Mesenchymal stem cell (in vitro differentiated cells and primary cell): ENCODE data around the gene SETDB2.

ENCODE experiments used
- DNase-seq: peaks from one replicate; pipeline ENCODE4 v3.0.0-alpha.2; 2013
- H2AFZ ChIP-seq: one replicate; pipeline ENCODE4 v1.6.1; 2013; ENCODE audit warnings: low read depth, mild to moderate bottlenecking, control low read depth, inconsistent platforms, low read length, moderate library complexity
- H2AK5ac ChIP-seq: 2 replicates; pipeline ENCODE4 v1.6.1; 2013; ENCODE audit warnings: low read length, moderate library complexity, mild to moderate bottlenecking, inconsistent platforms; ENCODE audit not compliant: severe bottlenecking
- H2BK120ac ChIP-seq: one replicate; pipeline ENCODE4 v1.6.1; 2013; ENCODE audit warnings: low read depth, mild to moderate bottlenecking, inconsistent platforms, low read length, moderate library complexity
- H2BK12ac ChIP-seq, 2 experiments: one replicate each; pipeline ENCODE4 v1.6.1; 2013; ENCODE audit warnings: inconsistent platforms in 2 of 2, low read length in 2 of 2, mild to moderate bottlenecking in 2 of 2, moderate library complexity in 2 of 2, control low read depth in 1 of 2
- H2BK15ac ChIP-seq: one replicate; pipeline ENCODE4 v1.6.1; 2013; ENCODE audit warnings: mild to moderate bottlenecking, low read depth, inconsistent platforms; ENCODE audit not compliant: poor library complexity, severe bottlenecking
- H2BK5ac ChIP-seq: 2 replicates; pipeline ENCODE4 v1.6.1; 2013; ENCODE audit warnings: low read depth, mild to moderate bottlenecking, low read length, control low read depth, inconsistent platforms; ENCODE audit not compliant: poor library complexity, severe bottlenecking
- H3K14ac ChIP-seq, 2 experiments: one replicate each; pipeline ENCODE4 v1.6.1; 2013; ENCODE audit warnings: inconsistent platforms in 2 of 2, low read length in 2 of 2, control low read depth in 1 of 2, mild to moderate bottlenecking in 1 of 2, moderate library complexity in 1 of 2
- H3K18ac ChIP-seq, 2 experiments: one replicate each; pipeline ENCODE4 v1.6.1; 2013; ENCODE audit warnings: inconsistent platforms in 2 of 2, low read length in 2 of 2, control low read depth in 1 of 2, low read depth in 1 of 2, mild to moderate bottlenecking in 1 of 2
- H3K23ac ChIP-seq, 2 experiments: one replicate each; pipeline ENCODE4 v1.6.1; 2013; ENCODE audit warnings: inconsistent platforms in 2 of 2, low read length in 2 of 2, mild to moderate bottlenecking in 2 of 2, moderate library complexity in 2 of 2, control low read depth in 1 of 2
- H3K27ac ChIP-seq: 2 replicates; pipeline ENCODE4 v1.5.1; 2013; ENCODE audit warnings: mild to moderate bottlenecking, moderate library complexity, low read length, control low read depth, inconsistent platforms; ENCODE audit not compliant: poor library complexity, severe bottlenecking
- H3K27me3 ChIP-seq, 2 experiments: 2 replicates each; pipeline versions ENCODE4 v1.6.1 to v1.7.0; 2013; ENCODE audit warnings: low read length in 2 of 2, mild to moderate bottlenecking in 2 of 2, moderate library complexity in 2 of 2, control low read depth in 1 of 2, inconsistent platforms in 1 of 2; ENCODE audit not compliant: control insufficient read depth in 1 of 2, insufficient read depth in 1 of 2
- H3K36me3 ChIP-seq, 2 experiments: 2 replicates each; pipeline versions ENCODE4 v1.6.1 to v1.7.0; 2013; ENCODE audit warnings: low read length in 2 of 2, control low read depth in 1 of 2, inconsistent platforms in 1 of 2, low read depth in 1 of 2, mild to moderate bottlenecking in 1 of 2; ENCODE audit not compliant: insufficient read depth in 2 of 2, control insufficient read depth in 1 of 2
- H3K4ac ChIP-seq, 2 experiments: one replicate each; pipeline ENCODE4 v1.6.1; 2013; ENCODE audit warnings: inconsistent platforms in 2 of 2, low read length in 2 of 2, mild to moderate bottlenecking in 2 of 2, moderate library complexity in 2 of 2, control low read depth in 1 of 2, low read depth in 1 of 2
- H3K4me1 ChIP-seq: 2 replicates; pipeline ENCODE4 v1.6.1; 2013; ENCODE audit warnings: low read depth, low read length, control low read depth; ENCODE audit not compliant: control insufficient read depth, insufficient read depth
- H3K4me2 ChIP-seq: 2 replicates; pipeline ENCODE4 v1.6.1; 2013; ENCODE audit warnings: low read length, mild to moderate bottlenecking, inconsistent platforms; ENCODE audit not compliant: poor library complexity, severe bottlenecking
- H3K4me3 ChIP-seq, 2 experiments: 2 replicates each; pipeline versions ENCODE4 v1.5.1 to v1.7.0; 2013; ENCODE audit warnings: low read length in 2 of 2, mild to moderate bottlenecking in 2 of 2, control low read depth in 1 of 2, low read depth in 1 of 2; ENCODE audit not compliant: insufficient read depth in 1 of 2
- H3K79me1 ChIP-seq: replicated peaks from 2 replicates; pipeline ENCODE4 v1.6.1; 2013; ENCODE audit warnings: mild to moderate bottlenecking, control low read depth, low read length, inconsistent platforms; ENCODE audit not compliant: poor library complexity, severe bottlenecking
- H3K9ac ChIP-seq: 2 replicates; pipeline ENCODE4 v1.7.0; 2013; ENCODE audit warnings: mild to moderate bottlenecking, low read length, moderate library complexity
- H3K9me3 ChIP-seq: 2 replicates; pipeline ENCODE4 v1.7.0; 2013; ENCODE audit warnings: mild to moderate bottlenecking, low read length; ENCODE audit not compliant: control insufficient read depth
- H4K8ac ChIP-seq: one replicate; pipeline ENCODE4 v1.6.1; 2013; ENCODE audit warnings: inconsistent platforms, mild to moderate bottlenecking, low read length, moderate library complexity
- H4K91ac ChIP-seq: one replicate; pipeline ENCODE4 v1.6.1; 2013; ENCODE audit warnings: mild to moderate bottlenecking, low read length, inconsistent platforms
- WGBS: methylation state at CpG from one replicate; pipeline ENCODE4 v1.1.7; 2013; ENCODE audit warnings: mixed read lengths; 5-methylcytosine and 5-hydroxymethylcytosine counted together

Gene SETDB2

GRCh38 chr13:49410477-49410876, 33.6 kb upstream of the SETDB2 start:
- H4K91ac ChIP-seq, result no peak overlapping the region

DNA sequence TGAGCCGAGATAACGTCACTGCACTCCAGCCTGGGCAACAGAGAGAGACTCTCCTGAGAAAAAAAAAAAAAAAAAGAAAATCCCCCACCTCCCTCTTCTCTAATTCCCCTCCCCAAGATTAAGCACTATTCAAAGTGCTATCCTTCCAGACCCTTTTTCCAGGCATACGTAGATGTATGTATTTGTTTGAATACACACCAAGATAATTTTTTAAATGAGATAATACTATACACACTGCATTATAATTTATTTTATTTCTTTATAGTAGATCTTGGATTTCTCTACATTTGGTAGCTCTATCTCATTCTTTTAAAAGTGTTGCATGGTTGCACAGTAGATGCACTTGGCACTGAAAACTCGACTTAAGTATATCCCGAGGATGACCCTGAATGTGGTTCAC, 32.7 kb upstream of the SETDB2 start:
- 94% methylated on average over 4 of the region's 5 CpGs for WGBS
- no peak overlapping the region for H2BK120ac ChIP-seq
- H4K8ac ChIP-seq, result no peak overlapping the region
- no peak overlapping the region for H3K9ac ChIP-seq
- H3K14ac ChIP-seq, result no peak overlapping the region
- H2AFZ ChIP-seq, result no peak overlapping the region
- no peak overlapping the region for H4K91ac ChIP-seq
- H3K27me3 ChIP-seq, result no peaks in the 10 kb centered on the region
- H3K23ac ChIP-seq, result no peak overlapping the region
- peaks cover 1% of the 10 kb centered on the region for H3K79me1 ChIP-seq
- H3K36me3 ChIP-seq, result no peaks in the 10 kb centered on the region
- H2AK5ac ChIP-seq, result no peak overlapping the region
- no peaks in the 10 kb centered on the region for H3K9me3 ChIP-seq
- H3K18ac ChIP-seq, result no peak overlapping the region
- H3K4me3 ChIP-seq, result no peak overlapping the region
- DNase-seq, result no peak
- no peak overlapping the region for H3K4ac ChIP-seq
- no peak overlapping the region for H2BK15ac ChIP-seq
- H2BK12ac ChIP-seq, result no peak overlapping the region
- no peak overlapping the region for H3K27ac ChIP-seq
- H3K4me2 ChIP-seq, result no peak overlapping the region
- H2BK5ac ChIP-seq, result no peak overlapping the region
- no peaks in the 10 kb centered on the region for H3K4me1 ChIP-seq

More at GRCh38 chr13:49410477-49410876, 33.6 kb upstream of the SETDB2 start:
- Histone ChIP-seq H3K79me1 (peaks cover 1% of the 10 kb centered on the region), H3K4me2 (no peak overlapping the region), H2AK5ac (no peak overlapping the region), H2AFZ (no peak overlapping the region), H3K23ac (no peak overlapping the region), H3K4me1 (no peaks in the 10 kb centered on the region), H4K8ac (no peak overlapping the region), H2BK5ac (no peak overlapping the region), H3K18ac (no peak overlapping the region), H3K9ac (no peak overlapping the region), H3K36me3 (no peaks in the 10 kb centered on the region), H2BK15ac (no peak overlapping the region), H3K4ac (no peak overlapping the region), H2BK120ac (no peak overlapping the region), H3K27ac (no peak overlapping the region), H3K14ac (no peak overlapping the region), H3K9me3 (no peaks in the 10 kb centered on the region), H3K27me3 (no peaks in the 10 kb centered on the region), H2BK12ac (no peak overlapping the region), H3K4me3 (no peak overlapping the region)
- no peak for DNase-seq

DNA sequence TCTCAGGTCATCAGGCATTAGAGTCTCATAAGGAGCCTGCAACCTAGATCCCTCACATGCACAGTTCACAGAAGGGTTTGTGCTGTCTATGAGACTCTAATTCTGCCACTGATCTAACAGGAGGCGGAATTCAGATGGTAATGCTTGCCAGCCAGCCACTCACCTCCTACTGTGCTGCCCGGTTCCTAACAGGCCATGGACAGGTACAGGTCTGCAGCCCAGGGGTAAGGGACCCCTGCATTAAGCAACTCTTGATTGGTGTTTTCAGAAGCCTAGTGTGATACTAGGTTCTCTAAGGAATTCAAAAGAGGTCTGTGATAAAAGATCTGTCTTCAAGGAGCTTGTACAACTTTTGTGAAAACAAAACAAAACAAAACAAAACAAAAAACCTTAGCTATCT, 31.3 kb upstream of the SETDB2 start:
- H3K9ac ChIP-seq, result no peak overlapping the region
- H4K8ac ChIP-seq, result no peak overlapping the region
- no peak overlapping the region for H3K4me2 ChIP-seq
- H3K23ac ChIP-seq, result no peak overlapping the region
- no peak overlapping the region for H2BK12ac ChIP-seq
- no peak overlapping the region for H4K91ac ChIP-seq
- H3K79me1 ChIP-seq, result peaks cover 1% of the 10 kb centered on the region
- H2BK15ac ChIP-seq, result no peak overlapping the region
- H3K18ac ChIP-seq, result no peak overlapping the region
- H3K9me3 ChIP-seq, result no peaks in the 10 kb centered on the region
- H2AFZ ChIP-seq, result no peak overlapping the region
- H3K4ac ChIP-seq, result no peak overlapping the region
- no peak overlapping the region for H3K4me3 ChIP-seq
- H2BK120ac ChIP-seq, result no peak overlapping the region
- no peak overlapping the region for H2AK5ac ChIP-seq
- no peaks in the 10 kb centered on the region for H3K27me3 ChIP-seq
- H3K4me1 ChIP-seq, result no peaks in the 10 kb centered on the region
- no peak overlapping the region for H3K27ac ChIP-seq
- H3K36me3 ChIP-seq, result no peaks in the 10 kb centered on the region
- H2BK5ac ChIP-seq, result no peak overlapping the region
- H3K14ac ChIP-seq, result peak overlapping the region in 1 of 2 experiments; percentile 57
- no peak for DNase-seq
- WGBS, result 85% methylated on average over 2 of the region's 2 CpGs

DNA sequence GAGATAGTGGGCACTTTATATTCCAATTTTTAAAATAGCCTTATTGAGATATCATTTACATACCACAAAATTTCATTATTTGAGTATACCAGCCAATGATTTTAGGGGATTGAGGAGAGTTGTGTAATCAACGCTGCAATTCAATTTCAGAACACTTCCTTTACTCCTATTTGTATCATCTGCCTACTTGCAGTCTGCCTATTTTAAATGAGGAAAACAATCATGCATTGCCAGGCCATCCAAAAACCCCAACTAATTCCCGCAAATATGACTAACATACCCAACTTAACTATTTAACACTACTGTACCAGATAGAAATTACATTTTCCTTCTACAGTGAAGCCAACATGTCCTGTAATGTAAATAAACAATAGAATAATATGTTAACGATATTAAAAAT, 26.9 kb upstream of the SETDB2 start:
- no peak overlapping the region for H3K23ac ChIP-seq
- H2BK120ac ChIP-seq, result no peak overlapping the region
- no peak overlapping the region for H2AK5ac ChIP-seq
- 89% methylated on average over 2 of the region's 3 CpGs for WGBS
- no peak overlapping the region for H2BK15ac ChIP-seq
- no peaks in the 10 kb centered on the region for H3K27me3 ChIP-seq
- no peak overlapping the region for H4K8ac ChIP-seq
- no peak overlapping the region for H3K18ac ChIP-seq
- H3K4ac ChIP-seq, result no peak overlapping the region
- no peak overlapping the region for H2BK12ac ChIP-seq
- H3K27ac ChIP-seq, result no peak overlapping the region
- no peak overlapping the region for H2BK5ac ChIP-seq
- H3K36me3 ChIP-seq, result no peaks in the 10 kb centered on the region
- H3K79me1 ChIP-seq, result peaks cover 1% of the 10 kb centered on the region
- H3K4me2 ChIP-seq, result no peak overlapping the region
- H3K9me3 ChIP-seq, result no peaks in the 10 kb centered on the region
- no peak overlapping the region for H3K4me3 ChIP-seq
- peaks cover 1% of the 10 kb centered on the region for H3K4me1 ChIP-seq
- H3K14ac ChIP-seq, result no peak overlapping the region
- no peak overlapping the region for H4K91ac ChIP-seq
- no peak overlapping the region for H3K9ac ChIP-seq
- no peak for DNase-seq
- no peak overlapping the region for H2AFZ ChIP-seq
